CD4-positive, alpha-beta T cell treated with Interleukin-6 at 100 ng/mL for 8 hours (primary cell): Measurements from ENCODE around the gene SPOCK3.
"Not testable (repeated sequence)": the region's sequence is repeated elsewhere in the genome, so short reads cannot be mapped to it uniquely, and the experiment has no call there.

Source experiments
- DNase-seq: peaks from one replicate; pipeline ENCODE4 v3.0.0-alpha.2; 2020; ENCODE audit warnings: mixed read lengths, low spot score

The SPOCK3 gene

GRCh38 chr4:166823126-166823525 is 411.2 kb downstream of the SPOCK3 start:
- no peak for DNase-seq

GRCh38 chr4:166822386-166822785 is 411.9 kb downstream of the SPOCK3 start:
- DNase-seq = no peak

DNA sequence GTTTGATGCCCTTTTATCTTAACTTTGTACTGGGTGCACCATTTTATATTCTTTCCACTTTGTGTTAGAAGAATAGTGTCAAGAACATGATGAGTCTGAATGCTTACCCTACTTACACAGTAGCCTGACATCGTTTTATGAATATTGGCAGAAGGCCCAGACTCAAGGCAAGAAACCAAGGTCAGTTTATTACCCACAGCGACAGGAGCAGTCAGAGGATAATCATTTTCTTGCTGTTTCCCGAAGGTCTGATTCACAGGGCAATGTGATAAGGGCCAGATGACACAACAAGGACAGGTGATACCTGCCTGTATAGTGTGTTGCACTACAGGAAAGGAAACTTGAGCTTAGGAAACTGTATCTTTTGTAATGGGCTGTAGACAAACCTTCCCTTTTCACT is 417.4 kb downstream of the SPOCK3 start:
- no peak for DNase-seq

GRCh38 chr4:166808380-166808779 is 425.9 kb downstream of the SPOCK3 start:
- DNase-seq = no peak

DNA sequence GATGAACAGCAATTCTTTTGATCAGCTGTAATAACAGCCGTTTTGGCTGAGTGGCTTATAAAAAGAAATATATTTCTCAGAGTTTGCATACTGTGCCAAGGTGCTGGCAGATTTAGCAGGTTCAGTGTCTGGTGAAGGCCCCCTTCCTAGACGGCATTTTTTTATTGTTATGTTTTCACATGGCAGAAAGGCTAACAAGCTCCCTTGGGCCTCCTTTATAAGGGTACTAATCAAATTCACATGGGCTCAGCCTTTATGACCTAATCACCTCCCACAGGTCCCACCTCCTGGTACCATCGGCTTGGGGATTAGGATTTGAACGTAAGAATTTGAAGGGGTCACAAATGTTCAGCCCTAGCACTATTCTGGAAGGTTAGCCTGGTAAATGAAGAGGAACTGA is 431.9 kb downstream of the SPOCK3 start:
- DNase-seq = no peak

DNA sequence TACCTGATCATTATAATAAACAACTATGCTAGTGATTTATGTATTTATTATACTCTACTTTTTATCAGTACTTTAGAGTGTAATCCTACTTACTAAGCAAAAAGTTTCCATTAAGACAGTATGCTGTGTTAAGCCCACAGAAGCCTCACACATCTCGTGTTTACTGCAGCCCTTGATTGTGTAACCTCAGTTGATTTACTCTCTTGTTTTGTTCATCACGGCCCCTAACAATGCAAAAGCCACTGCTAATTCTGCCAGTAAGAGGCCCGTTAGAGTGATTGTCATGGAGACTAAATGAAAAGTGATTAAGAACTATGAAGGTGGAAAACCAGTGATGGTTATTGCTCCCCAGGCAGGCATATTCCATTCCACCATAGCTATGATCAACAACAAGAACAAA is 436.2 kb downstream of the SPOCK3 start:
- no peak for DNase-seq

DNA sequence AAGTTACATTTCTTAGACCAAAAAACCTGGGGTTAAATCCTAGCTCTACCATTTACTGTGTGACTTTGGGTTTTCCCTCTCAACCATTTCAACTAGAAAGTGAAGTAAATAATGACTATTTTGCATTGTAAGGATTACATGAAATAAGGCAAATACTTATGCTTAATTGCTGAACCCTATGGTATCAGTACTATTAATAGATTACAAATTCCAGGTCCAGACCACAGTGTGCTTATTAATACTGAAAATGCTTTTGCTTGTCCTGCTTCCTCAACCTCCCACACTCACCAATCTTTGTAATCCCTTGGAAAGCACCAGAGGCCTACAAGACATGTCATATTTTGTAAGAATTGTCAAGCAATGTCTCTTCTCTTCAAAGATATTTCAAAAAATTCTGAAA is 456.5 kb downstream of the SPOCK3 start:
- no peak for DNase-seq

DNA sequence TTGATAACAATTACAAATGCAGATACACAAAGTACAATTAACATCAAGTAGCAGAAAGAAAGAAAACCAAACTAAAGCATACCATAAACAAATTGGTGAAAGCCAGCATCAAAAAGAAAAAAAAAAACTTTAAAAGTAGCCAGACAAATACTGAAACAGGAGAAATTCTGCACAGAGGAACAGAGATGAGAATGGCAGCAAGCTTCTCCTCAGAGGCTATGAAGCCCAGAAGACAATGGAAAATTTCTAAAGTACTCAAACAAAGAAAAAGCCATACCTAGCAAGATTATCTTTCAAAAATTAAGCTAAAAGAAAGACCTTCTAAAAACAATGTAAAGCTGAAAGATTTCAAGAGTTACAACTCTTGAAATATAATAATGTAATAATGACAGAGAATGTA is 471.3 kb downstream of the SPOCK3 start:
- DNase-seq = no peak

GRCh38 chr4:166741742-166742141 is 492.6 kb downstream of the SPOCK3 start:
- DNase-seq = no peak

GRCh38 chr4:166739215-166739614 is 495.1 kb downstream of the SPOCK3 start:
- not testable (repeated sequence) for DNase-seq

DNA sequence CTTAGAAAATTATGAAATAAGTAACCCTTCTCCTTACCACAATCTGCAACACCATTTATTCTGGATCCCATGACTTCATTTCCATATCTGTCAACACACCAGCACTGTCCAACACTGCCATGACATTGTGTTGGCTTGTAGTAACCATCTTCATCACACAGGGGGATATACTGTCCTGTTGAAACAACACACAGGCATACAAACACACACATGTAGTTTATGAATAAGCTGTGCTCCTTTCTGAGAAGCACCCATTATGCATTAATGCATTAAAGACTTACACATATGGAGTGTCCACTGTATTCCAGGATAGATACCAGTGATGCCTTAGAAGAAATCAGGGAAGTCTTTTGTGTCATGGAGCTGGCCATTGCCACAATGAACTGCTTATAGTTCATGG is 496.9 kb downstream of the SPOCK3 start:
- no peak for DNase-seq

GRCh38 chr4:166735553-166735952 is 498.7 kb downstream of the SPOCK3 start:
- DNase-seq = no peak

GRCh38 chr4:166734797-166735196 is 499.5 kb downstream of the SPOCK3 start:
- no peak for DNase-seq

DNA sequence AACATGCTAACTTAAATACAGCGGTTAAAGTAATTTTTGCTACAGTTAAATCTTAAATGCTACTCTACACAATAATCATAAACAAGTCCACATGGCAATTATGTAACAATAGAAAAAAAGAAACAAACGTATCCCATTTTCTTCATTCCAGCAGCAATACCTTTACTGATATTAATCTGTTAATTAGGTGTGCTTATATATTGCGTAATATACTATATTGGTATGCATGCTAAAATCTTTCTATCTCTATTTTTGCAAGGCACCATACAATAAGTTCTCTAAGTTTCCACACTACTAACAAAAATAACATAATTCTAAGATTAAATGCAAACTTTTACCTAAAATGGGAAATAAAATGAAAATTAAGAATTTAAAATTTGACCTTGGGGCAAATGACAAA is 500.6 kb downstream of the SPOCK3 start:
- DNase-seq = no peak

- DNase-seq = no peak
Measured at GRCh38 chr4:166726832-166727231, 507.5 kb downstream of the SPOCK3 start.

GRCh38 chr4:166724369-166724768 is 509.9 kb downstream of the SPOCK3 start:
- DNase-seq = no peak

- no peak for DNase-seq
Measured at GRCh38 chr4:166723532-166724140, 510.7 kb downstream of the SPOCK3 start.

DNA sequence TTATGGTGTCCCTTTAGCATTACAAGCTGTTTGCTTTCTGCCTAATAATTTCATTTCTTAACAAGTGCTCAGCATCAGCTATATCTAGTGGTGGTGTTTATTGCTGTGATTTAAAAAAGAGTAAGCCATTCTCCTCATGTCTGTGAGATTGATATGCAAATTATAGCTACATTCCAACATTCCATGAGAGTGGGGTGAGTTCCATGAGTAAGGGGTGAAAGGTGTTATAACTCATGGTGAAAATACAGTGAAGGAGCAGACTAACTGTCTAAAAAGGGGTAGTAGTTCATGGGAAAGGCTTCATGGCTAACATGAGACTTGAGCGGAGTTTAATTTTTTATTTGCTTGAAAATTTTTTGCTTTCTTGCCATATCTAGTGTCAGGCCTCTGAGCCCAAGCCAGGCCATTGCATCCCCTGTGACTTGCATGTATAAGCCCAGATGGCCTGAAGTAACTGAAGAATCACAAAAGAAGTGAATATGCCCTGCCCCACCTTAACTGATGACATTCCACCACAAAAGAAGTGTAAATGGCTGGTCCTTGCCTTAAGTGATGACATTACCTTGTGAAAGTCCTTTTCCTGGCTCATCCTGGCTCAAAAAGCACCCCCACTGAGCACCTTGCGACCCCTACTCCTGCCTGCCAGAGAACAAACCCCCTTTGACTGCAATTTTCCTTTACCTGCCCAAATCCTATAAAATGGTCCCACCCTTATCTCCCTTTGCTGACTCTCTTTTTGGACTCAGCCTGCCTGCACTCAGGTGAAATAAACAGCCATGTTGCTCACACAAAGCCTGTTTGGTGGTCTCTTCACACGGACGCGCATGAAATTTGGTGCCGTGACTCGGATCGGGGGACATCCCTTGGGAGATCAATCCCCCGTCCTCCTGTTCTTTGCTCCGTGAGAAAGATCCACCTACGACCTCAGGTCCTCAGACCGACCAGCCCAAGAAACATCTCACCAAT is 518.3 kb downstream of the SPOCK3 start:
- not testable (repeated sequence) for DNase-seq

DNA sequence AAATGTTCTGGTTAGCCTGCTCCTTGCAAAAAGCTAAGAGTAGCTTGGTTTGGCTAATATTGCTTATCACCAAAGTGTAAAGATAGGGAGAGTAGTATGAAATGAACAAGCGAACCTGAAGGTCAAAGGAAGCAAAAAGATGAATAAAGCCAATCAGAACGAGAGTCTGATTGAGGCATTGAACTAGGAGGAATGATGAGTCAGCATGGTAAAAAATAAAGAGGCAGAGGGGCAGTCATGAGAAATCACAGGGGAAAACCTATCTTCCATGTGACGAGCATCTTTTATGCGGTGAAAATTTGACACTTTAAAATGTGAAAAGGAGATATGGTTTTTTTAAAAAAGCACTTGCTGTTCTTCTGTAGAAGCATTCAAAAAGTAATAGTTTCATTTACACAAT is 533.7 kb downstream of the SPOCK3 start:
- no peak for DNase-seq

DNA sequence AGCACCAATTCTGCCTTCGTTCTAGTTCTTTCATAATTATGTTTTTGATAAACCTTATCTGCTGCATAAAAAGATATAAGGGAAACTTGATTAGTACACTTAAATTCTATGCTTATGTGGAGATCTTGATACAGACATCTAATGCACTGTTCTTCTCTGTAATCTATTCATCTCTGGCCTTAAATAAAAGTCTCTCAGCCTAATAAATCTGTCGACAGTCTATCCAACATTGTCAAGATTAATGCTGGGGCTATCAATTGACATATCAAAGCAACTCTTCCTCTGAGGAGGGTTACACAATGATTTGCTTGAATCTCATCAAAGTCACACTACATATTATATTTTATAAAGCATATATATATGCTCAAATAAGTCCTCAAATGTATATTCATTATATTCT is 545.5 kb downstream of the SPOCK3 start:
- DNase-seq = no peak

- DNase-seq = no peak
Measured at GRCh38 chr4:166687828-166688227, 546.5 kb downstream of the SPOCK3 start.
